Pancreas (tissue), 10 donors: ENCODE measurements around the gene ACTN2. TPM values are rescaled to one million over a fixed set of nuclear protein-coding genes. Genes with fewer than 3 reads are reported as not detected.

Source experiments
- ATAC-seq, 4 donors: fragments of 200-7000 bp; cut with Tn5 transposase; one replicate each; pipeline versions ENCODE4 v1.8.0 to v1.9.1; 2020; ENCODE audit warnings: mild to moderate bottlenecking in 4 of 4, moderate library complexity in 4 of 4
- DNase-seq, 6 donors: peaks; one replicate each; pipeline ENCODE4 v3.0.0-alpha.2; 2020
- FAIRE-seq: peaks from 2 replicates; lab custom pipeline; 2012; peaks lifted over from hg19 to GRCh38; lab: Jason Lieb, UNC
- H3K27ac ChIP-seq, 4 donors: fragments of 200-600 bp; sonication (generic); 1 replicate in 3 of 4; 2 replicates in 1 of 4; pipeline versions ENCODE4 v1.5.0 to v1.8.0; 2020
- H3K27me3 ChIP-seq, 4 donors: fragments of 200-600 bp; one replicate each; pipeline ENCODE4 v1.8.0; 2021
- H3K36me3 ChIP-seq, 3 donors: fragments of 200-600 bp; sonication (generic) in 1 of 3; one replicate each; pipeline versions ENCODE4 v1.5.0 to v1.8.0; 2020 to 2021
- H3K4me1 ChIP-seq, 3 donors: fragments of 200-600 bp; one replicate each; pipeline ENCODE4 v1.8.0; 2021
- H3K4me3 ChIP-seq, 4 donors: fragments of 200-600 bp; sonication (generic) in 2 of 4; one replicate each; pipeline versions ENCODE4 v1.5.0 to v1.8.0; 2020 to 2021
- H3K9me3 ChIP-seq, 4 donors: fragments of 200-600 bp; one replicate each; pipeline ENCODE4 v1.8.0; 2021
- WGBS, 2 donors: extraction: QIAGEN DNeasy Blood & Tissue Kit; methylation state at CpG; one replicate each; pipeline ENCODE4 v1.1.7; 2013; 5-methylcytosine and 5-hydroxymethylcytosine counted together
- intact Hi-C, 3 donors: fragments of 100-400 bp; cut with DNase I; formaldehyde crosslinking; loops; one replicate each; pipeline versions ENCODE4 v1.11.1 to v1.14.2; 2022
- polyA plus RNA-seq, 2 donors: library from polyadenylated mRNA; stranded (reverse); fragments of 200-250 nt; gene quantifications; one replicate each; pipeline ENCODE4 v1.2.3, GENCODE V29; 2013
- total RNA-seq, 6 donors: library from RNA; stranded (reverse); fragmentation: NEBNext Ultra II Directional in 4 of 6; extraction: Animal tissue kit (Norgen Biotek cat#: 25700) in 4 of 6; gene quantifications; one replicate each; pipeline versions ENCODE4 v1.2.1 to v1.2.4, GENCODE V29; 2021 to 2023
- TF ChIP-seq, protein P1 (sequence below), 4 donors: fragments of 200-600 bp; sonication (generic) in 3 of 4; IDR thresholded peaks; one replicate each; pipeline versions ENCODE4 v1.5.0 to v1.8.0; 2021; ENCODE audit warnings: antibody characterized with exemption in 4 of 4
- donor health status: healthy with polysubstance abuse.
- donor health status: DM: no; HTN: no; CAD: no; lungs with moderate emphysema.
- donor health status: DM: no; HTN: no; CAD: no.
- donor health status: control.
- donor health status: control.
- donor health status: Bipolar disorder and iron deficiency.
- donor health status: DM: yes; HTN: yes; CAD: no.
- donor health status: DM: no; HTN: no; CAD: no.
- donor health status: DM: no; HTN: no; CAD: no.
- donor health status: DM: yes; HTN: yes; CAD: no.

ACTN2 gene
- total and polyA plus RNA-seq, 8 donors = 0.95 to 4.6 (median 1.5) TPM

DNA sequence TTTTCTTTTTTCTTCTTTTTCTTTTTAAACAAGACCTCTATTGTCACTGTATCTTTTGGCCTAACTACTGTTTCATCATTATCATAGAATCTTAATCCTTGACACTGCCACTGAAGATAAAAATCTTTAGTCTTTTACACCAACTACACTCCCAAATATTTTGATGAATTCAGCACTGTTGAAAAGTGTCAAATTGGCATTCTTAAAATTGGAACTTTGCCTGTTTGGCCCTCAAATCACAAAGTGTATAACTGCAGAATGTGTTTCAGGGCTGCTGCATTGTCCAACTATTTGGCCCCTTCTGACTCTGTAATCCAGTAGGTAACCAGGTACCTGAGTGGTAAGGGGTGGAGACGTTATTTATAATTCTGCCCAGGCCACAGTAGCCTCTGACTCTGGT is 34.3 kb downstream of the ACTN2 start:
- DNase-seq (no peak), ATAC-seq (no peak), FAIRE-seq (no peak)
- TF ChIP-seq, protein P1, sequence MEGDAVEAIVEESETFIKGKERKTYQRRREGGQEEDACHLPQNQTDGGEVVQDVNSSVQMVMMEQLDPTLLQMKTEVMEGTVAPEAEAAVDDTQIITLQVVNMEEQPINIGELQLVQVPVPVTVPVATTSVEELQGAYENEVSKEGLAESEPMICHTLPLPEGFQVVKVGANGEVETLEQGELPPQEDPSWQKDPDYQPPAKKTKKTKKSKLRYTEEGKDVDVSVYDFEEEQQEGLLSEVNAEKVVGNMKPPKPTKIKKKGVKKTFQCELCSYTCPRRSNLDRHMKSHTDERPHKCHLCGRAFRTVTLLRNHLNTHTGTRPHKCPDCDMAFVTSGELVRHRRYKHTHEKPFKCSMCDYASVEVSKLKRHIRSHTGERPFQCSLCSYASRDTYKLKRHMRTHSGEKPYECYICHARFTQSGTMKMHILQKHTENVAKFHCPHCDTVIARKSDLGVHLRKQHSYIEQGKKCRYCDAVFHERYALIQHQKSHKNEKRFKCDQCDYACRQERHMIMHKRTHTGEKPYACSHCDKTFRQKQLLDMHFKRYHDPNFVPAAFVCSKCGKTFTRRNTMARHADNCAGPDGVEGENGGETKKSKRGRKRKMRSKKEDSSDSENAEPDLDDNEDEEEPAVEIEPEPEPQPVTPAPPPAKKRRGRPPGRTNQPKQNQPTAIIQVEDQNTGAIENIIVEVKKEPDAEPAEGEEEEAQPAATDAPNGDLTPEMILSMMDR (IDR thresholded peaks at IDR 0.05) = no peak
- intact Hi-C loops = no loop called here
- WGBS, 2 donors = 58 to 67% methylated on average over 1 of the region's 1 CpG
- no peaks in the 10 kb centered on the region for H3K4me1 ChIP-seq
- no peak overlapping the region for H3K27ac ChIP-seq
- no peaks in the 10 kb centered on the region for H3K9me3 ChIP-seq
- H3K27me3 ChIP-seq = no peaks in the 10 kb centered on the region
- H3K36me3 ChIP-seq = no peaks in the 10 kb centered on the region
- H3K4me3 ChIP-seq = no peak overlapping the region

GRCh38 chr1:236724049-236724448 is 37.8 kb downstream of the ACTN2 start:
- H3K9me3 ChIP-seq = no peaks in the 10 kb centered on the region
- WGBS, 2 donors = 77 to 80% methylated on average over 6 of the region's 6 CpGs
- H3K27ac ChIP-seq = no peak overlapping the region
- DNase-seq = no peak
- no peaks in the 10 kb centered on the region for H3K27me3 ChIP-seq
- no peaks in the 10 kb centered on the region for H3K4me1 ChIP-seq
- no peak for ATAC-seq
- FAIRE-seq = no peak
- H3K36me3 ChIP-seq = no peaks in the 10 kb centered on the region
- intact Hi-C loops = no loop called here
- no peak overlapping the region for H3K4me3 ChIP-seq
- TF ChIP-seq, protein P1 (IDR thresholded peaks at IDR 0.05) = no peak

DNA sequence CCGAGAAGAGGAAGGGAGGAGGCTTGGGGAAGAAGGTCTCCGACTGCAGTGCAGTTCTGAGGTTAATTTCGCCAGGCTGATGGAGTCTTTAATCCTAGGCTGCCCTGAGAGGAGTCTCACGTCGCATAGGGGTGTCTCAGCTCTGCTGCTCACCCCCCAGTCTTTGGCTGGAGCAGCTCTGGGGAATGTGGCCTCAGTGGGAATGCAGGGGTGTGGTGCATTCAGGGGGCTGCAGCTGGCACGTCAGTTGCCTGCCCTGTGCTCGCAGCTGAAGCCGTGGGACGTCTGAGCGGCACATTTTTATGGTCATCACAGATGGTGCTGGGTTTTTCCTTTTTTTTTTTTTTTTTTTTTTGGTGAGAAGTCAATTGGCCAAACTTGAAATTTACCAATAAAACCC is 38.2 kb downstream of the ACTN2 start:
- 82 to 85% methylated on average over 10 of the region's 10 CpGs for WGBS, 2 donors
- intact Hi-C loops = no loop called here
- ATAC-seq (no peak), FAIRE-seq (no peak), DNase-seq (no peak)
- no peaks in the 10 kb centered on the region for H3K4me1 ChIP-seq
- no peak overlapping the region for H3K4me3 ChIP-seq
- H3K27ac ChIP-seq = no peak overlapping the region
- TF ChIP-seq, protein P1 (IDR thresholded peaks at IDR 0.05) = no peak
- H3K27me3 ChIP-seq = no peaks in the 10 kb centered on the region
- H3K9me3 ChIP-seq = no peaks in the 10 kb centered on the region
- no peaks in the 10 kb centered on the region for H3K36me3 ChIP-seq

DNA sequence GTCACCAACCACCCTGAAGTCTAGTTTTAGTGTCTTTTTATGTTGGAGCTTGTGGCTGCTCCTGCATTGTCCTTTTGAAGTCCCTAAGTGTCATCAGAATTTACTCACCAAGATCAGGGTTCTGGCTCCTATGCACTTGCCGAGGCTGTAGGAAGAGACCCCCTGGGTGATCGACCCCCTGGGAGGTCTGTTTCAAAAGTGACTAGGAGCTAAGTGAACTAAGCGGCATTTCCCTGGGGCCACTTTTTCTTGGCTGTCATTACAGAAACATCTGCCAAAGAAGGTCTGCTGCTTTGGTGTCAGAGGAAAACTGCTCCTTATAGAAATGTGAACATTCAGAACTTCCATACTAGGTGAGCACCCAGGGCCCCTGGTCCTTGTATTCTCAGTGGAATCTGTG is 39.4 kb downstream of the ACTN2 start:
- Histone ChIP-seq H3K27ac (no peak overlapping the region), H3K4me1 (no peaks in the 10 kb centered on the region), H3K9me3 (no peaks in the 10 kb centered on the region), H3K4me3 (no peak overlapping the region), H3K36me3 (no peaks in the 10 kb centered on the region), H3K27me3 (no peaks in the 10 kb centered on the region)
- FAIRE-seq = no peak
- DNase-seq = no peak
- ATAC-seq = no peak
- intact Hi-C loops = no loop called here
- 68 to 78% methylated on average over 3 of the region's 3 CpGs for WGBS, 2 donors
- TF ChIP-seq, protein P1 (IDR thresholded peaks at IDR 0.05) = no peak

DNA sequence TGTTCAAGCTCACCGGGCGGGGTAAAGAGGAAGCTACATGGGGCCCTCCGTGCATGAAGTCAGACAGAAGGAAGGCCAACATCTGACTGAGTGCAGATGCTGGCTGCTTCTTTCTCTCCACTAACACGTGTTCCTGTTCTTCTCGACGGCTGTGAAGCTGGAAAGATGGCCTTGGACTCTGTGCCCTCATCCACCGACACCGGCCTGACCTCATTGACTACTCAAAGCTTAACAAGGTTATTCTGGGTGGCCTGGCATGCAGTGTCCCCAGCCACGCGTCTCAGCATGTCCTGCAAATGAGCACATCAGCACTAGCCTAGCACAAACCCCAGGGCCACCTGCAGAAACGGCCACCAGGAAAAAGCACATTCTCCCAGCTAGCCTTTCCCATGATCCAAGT is 41.2 kb downstream of the ACTN2 start:
- Histone ChIP-seq H3K4me3 (no peak overlapping the region), H3K27ac (no peak overlapping the region), H3K27me3 (no peaks in the 10 kb centered on the region), H3K4me1 (no peaks in the 10 kb centered on the region), H3K36me3 (no peaks in the 10 kb centered on the region), H3K9me3 (no peaks in the 10 kb centered on the region)
- ATAC-seq = no peak
- FAIRE-seq = no peak
- no peak for DNase-seq
- intact Hi-C loops = no loop called here
- 59 to 61% methylated on average over 11 of the region's 11 CpGs for WGBS, 2 donors
- TF ChIP-seq, protein P1 (IDR thresholded peaks at IDR 0.05) = no peak
